Renal pelvis (tissue), 4 donors: ENCODE data around the gene P3R3URF. TPM values are rescaled to one million over a fixed set of nuclear protein-coding genes. Genes with fewer than 3 reads are reported as not detected.

Experiments used
- DNase-seq: peaks from one replicate; pipeline ENCODE4 v3.0.0-alpha.2; 2013
- polyA plus RNA-seq, 3 donors: library from polyadenylated mRNA; unstranded; fragments of 120-200 nt; gene quantifications; one replicate each; pipeline ENCODE4 v1.2.1, GENCODE V29; 2013; ENCODE audit not compliant: insufficient read length in 3 of 3

P3R3URF gene
- polyA plus RNA-seq, 3 donors, result not detected

DNA sequence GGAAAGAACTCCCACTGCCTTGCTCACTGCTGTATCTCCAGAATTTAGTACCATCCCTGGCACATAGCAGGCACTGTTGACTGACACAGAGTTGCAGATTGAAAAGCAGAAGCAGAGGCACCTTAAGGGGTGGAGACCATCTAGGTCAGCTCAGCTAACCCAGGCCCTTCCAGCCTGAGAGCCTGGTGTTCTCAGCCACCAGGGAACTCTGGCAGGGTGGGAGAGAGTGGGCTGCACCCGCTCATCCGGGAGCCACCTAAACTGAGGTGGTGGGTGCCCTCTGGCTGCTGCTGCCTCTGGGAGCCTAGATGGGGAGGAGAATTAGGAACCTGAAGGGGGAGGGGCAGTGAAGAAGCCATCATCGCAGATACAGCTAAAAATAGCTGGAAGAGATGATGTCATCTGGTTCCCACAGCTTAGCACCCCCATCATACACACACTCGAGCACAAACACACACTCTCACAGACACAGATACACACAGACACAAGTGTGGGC is 2.9 kb downstream of the P3R3URF start:
- DNase-seq, result no peak

DNA sequence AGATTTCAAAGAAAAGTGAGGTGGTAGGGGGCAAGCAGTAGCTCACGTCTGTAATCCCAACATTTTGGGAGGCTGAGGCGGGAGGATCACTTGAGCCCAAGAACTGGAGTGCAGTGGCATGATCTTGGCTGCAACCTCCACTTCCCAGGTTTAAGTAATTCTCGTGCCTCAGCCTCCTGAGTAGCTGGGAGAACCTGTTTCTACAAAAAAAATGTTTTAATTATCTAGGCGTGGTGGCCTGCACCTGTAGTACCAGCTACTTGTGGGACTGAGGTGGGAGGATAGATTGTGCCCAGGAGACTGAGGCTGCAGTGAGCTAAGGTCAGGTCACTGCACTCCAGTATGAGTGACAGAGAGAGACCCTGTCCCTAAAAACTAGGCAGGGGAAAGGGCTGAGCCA is 4.0 kb downstream of the P3R3URF start:
- DNase-seq, result no peak

GRCh38 chr1:46171871-46172270 is 4.4 kb downstream of the P3R3URF start:
- DNase-seq, result peak; percentile 58

- DNase-seq, result no peak
These were observed 4.9 kb downstream of the P3R3URF start for GRCh38 chr1:46171351-46171750.

GRCh38 chr1:46169811-46170454 is 6.4 kb downstream of the P3R3URF start:
- DNase-seq, result no peak

GRCh38 chr1:46168477-46168876 is 7.8 kb downstream of the P3R3URF start:
- no peak for DNase-seq

DNA sequence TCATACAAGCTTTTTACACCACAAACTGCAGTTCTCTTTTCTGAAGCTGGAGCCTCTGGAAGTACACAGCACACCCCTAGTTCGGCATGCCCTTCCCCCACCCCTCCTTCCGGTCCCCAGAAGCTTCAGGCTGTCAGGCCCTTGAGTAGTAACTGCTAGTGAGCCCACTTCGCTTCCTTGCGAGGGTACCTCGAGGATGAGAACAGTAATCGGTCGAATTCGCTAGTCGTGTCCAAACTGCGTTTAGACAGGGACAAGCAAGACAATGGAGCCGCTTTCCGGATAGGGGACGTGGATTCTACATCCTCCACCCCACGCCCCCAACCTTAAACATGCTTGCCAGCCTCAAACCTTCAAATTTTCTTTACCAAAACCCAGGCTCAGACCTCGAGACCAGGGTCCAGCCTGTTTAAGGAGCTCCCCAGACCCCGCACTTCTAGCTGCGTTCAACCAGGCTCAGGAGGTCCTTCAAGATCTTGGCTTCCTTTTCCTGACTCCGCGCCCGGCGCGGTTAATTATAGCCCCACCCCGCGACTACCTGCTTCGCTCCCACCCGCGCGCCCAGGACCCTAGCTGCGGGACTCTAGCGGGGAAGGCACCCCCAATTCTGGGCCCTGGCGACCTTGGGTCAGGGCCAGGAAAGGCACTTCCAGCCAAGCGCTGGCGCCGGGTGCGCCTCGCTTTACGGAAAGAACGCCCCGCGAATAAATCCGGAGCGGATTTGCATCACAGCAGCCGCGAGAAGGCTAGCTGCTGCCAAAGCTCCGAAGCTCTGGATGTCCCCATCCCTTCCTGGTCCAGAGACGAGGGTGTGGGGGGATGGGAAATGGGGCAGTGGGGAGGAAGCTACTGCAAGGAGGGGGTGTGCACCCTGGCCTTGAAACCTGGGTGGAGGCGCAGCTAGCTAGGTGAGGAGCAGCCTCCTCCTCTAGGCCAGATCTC is 9.5 kb downstream of the P3R3URF start:
- no peak for DNase-seq

DNA sequence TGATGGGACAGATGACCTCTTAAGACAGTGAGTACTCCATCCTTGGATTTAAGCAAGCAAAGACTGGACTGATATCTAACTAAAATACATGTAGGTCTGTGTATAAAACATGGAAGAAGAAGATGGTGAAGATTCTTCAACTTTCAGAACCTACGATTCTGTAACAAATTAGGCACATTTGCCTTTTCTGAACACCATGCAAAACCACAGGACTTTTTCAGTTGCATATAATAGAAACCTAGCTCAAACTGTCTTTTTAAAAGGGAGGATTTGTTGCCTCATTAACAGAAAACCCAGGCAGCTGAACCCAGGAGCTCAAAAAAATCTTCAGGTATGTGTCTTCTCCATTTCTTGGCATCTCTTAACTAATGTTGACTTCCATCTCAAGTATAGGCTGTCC is 16.1 kb downstream of the P3R3URF start:
- DNase-seq, result no peak

DNA sequence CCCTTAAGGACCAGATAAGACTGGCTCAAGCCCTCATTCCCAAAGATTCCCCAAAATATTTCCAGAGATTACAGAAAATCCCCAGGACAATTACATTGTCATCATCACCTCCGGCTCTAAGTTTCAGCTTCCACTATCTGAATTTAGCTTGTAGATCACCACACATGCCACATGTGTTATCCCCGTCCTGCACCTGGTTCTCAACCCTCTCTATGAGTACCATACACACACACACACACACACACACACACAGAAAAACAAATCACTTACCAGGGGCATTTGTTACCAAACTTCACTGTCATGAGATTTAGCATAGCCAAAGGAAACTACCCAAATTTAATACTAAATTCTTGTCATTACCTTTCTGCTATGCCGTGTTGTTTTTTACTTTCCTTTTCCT is 16.8 kb downstream of the P3R3URF start:
- DNase-seq, result no peak

GRCh38 chr1:46158312-46159281 is 17.7 kb downstream of the P3R3URF start:
- no peak for DNase-seq

- DNase-seq, result no peak
These were observed 18.4 kb downstream of the P3R3URF start for GRCh38 chr1:46157916-46158311.

DNA sequence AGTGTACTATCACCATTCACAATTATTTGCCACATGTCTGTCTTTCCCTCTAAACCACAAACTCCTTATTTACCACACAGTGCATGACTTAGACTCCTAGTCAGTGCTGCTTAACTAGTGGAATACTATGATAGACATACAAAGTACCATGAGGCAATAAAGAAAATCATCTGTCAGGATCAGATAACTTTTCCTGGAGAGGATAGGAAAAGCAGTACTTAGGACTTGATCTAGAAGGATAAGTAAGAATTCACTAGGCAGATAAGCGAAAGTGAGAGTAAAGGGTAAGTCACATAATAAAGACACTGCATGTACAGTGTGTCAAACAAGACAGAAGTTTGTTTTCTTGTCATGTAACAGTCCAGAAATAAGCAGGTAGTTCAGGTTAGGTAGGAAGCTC is 22.6 kb downstream of the P3R3URF start:
- no peak for DNase-seq

- DNase-seq, result no peak
These were observed 23.1 kb downstream of the P3R3URF start for GRCh38 chr1:46153228-46153627.

GRCh38 chr1:46152016-46152415 is 24.3 kb downstream of the P3R3URF start:
- no peak for DNase-seq

DNA sequence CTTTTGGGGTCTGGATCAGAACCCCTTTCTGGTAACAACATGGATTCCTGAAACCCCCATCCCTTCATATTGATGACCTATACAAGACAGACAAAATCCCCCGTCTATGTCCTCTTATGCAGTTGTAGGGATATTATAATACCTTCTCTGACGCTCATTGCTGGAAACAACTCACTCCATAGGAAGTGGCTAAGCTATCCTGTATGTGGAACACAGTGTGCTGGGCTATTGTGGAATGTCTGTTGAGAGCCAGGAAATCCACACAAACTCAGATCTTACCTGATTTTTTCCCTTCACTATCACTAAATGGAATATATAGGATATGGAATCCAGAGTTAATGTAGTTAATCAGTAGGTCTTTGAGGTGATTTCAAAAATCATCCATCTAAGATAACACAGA is 26.2 kb downstream of the P3R3URF start:
- no peak for DNase-seq

DNA sequence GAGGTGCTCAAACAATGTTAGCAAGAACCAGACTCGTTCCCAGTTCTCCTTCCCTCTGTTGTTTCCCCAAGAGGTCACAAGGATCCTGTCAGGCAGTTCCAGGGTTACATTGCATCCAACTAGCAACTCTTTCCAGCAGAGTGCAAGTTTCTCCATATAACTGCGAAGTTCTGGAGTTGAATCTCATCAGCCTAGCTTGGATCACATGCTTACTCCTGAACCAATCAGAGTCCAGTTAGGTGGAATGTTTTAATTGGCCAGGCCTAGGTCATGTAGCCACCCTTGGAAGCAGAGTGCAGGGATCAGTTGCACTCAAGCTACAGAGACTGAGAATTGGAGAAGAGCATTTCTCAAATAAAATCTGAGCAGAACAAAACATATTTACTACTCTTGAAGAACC is 28.0 kb downstream of the P3R3URF start:
- no peak for DNase-seq

DNA sequence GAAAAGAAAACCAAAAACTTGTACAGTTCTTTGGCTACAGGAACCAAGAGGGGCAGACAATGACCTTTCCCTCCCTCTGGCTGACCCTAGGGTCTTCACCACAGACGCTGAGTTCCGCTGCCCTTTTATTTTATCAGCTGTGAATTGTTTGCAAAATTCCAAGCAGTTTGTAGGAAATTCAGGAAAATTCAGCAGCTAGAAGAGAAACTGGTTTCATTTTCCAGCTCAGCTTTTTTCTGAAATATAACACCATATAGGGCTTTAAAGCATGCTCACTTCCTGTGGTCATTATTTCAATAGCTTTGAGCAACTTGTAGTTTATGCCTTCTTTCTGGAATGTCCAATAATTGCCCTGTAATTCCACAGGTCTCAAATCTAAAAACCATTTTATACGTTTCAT is 38.4 kb downstream of the P3R3URF start:
- no peak for DNase-seq

DNA sequence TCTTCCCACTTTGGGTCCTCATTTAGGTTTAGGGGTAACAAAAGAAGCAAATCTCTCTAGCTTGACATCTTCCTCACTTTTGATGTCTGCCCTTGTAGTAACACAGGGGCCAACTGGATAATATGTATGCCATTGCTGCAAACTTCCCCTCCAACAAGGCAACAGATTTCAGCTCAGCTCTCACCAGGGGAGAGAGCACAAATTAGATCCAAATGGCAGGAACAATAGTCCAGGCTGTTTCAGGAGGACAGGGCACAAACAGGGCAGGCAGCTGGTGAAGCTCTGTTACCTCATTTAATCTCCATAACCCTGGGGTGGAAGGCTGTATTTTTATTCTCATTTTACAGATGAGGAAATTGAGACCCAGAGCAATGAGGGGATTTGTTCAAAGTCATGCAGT is 39.6 kb downstream of the P3R3URF start:
- no peak for DNase-seq

GRCh38 chr1:46134660-46135331 is 41.5 kb downstream of the P3R3URF start:
- DNase-seq, result no peak

DNA sequence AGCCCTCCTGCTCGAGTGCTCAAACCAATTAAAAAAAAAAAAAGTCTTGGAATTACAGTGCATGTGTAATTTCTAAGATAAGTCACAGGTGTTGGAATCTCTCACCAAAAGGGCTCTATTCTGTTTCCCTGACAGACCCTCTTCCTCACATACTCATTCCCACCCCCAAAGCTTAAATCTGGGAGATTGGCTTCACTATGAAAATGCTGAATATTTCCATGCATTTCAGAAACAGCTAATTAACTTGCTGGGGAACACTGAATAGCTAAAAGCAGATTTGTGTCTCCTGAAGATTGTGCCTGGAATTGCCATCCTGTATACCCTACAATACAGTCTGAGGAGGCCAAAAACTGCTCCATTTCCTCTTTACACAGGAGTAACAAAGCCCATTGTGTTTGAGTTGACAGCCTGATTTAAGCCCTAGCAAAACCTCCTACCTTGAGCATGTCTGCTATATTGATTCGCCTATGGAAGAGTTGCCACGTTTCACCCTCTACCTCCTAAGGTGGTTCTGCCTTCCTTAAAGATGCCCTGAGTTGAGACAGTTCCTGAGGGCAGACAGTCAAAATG is 42.4 kb downstream of the P3R3URF start:
- no peak for DNase-seq

DNA sequence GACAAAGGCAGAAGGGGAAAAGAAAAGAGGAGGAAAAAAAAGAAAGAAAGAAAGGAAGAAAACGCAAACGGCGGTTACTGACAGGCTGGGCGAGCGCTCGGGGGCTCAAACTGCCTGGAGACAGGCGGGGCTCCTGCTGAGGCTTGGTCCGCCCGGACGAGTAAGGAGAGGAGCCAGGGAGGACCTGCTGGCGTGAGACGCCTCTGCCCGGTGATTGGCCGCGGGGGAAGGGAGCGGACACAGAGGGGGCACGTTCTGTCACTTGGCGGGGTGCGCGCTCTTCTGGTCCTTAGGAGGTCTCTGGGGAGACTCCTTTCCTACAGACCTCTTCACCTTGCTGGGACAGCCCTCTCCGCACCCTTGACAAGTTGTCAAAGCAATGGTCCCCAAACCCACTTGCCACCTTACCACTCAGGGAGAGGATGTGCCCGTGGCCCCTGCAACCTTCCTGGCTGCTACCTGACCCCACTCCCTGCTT is 43.1 kb downstream of the P3R3URF start:
- DNase-seq, result no peak
